Stimulated activated CD8-positive, alpha-beta memory T cell treated with anti-CD3 and anti-CD28 coated beads, Interleukin-7, amount 100 ng/mL, for 24 hours (primary cell): ENCODE data around the gene IL15RA.

Source experiments
- DNase-seq: peaks from one replicate; pipeline ENCODE4 v3.0.0-alpha.2; 2020; ENCODE audit warnings: low read depth

Gene IL15RA

GRCh38 chr10:5977471-5978229, at the start of gene IL15RA:
Gene IL15RA, minus strand, starts transcription at chr10:5977543. Its CDS starts 51 bp downstream, at chr10:5977492.
- peak; percentile 77 for DNase-seq

GRCh38 chr10:6025683-6026255, 48.4 kb upstream of the IL15RA start:
- no peak for DNase-seq

GRCh38 chr10:6024334-6024682, 47.0 kb upstream of the IL15RA start:
- no peak for DNase-seq

GRCh38 chr10:6023661-6024333, 46.5 kb upstream of the IL15RA start:
- DNase-seq, result no peak

- no peak for DNase-seq
These were observed 45.3 kb upstream of the IL15RA start for GRCh38 chr10:6022660-6023059.

GRCh38 chr10:6020826-6021225, 43.5 kb upstream of the IL15RA start:
- DNase-seq, result no peak

- no peak for DNase-seq
These were observed 42.5 kb upstream of the IL15RA start for GRCh38 chr10:6019796-6020195.

- no peak for DNase-seq
These were observed 41.9 kb upstream of the IL15RA start for GRCh38 chr10:6019010-6019782.

GRCh38 chr10:6018422-6018821, 41.1 kb upstream of the IL15RA start:
- no peak for DNase-seq

GRCh38 chr10:6017781-6018354, 40.5 kb upstream of the IL15RA start:
- no peak for DNase-seq

GRCh38 chr10:6014241-6014761, 37.0 kb upstream of the IL15RA start:
- no peak for DNase-seq

GRCh38 chr10:6013413-6014192, 36.3 kb upstream of the IL15RA start:
- DNase-seq, result no peak

GRCh38 chr10:6012121-6012905, 35.0 kb upstream of the IL15RA start:
- DNase-seq, result no peak

- DNase-seq, result no peak
These were observed 34.2 kb upstream of the IL15RA start for GRCh38 chr10:6011558-6011957.

GRCh38 chr10:6010569-6010968, 33.2 kb upstream of the IL15RA start:
- no peak for DNase-seq

GRCh38 chr10:6009961-6010360, 32.6 kb upstream of the IL15RA start:
- DNase-seq, result no peak

GRCh38 chr10:6009150-6009549, 31.8 kb upstream of the IL15RA start:
- no peak for DNase-seq

GRCh38 chr10:6008497-6009142, 31.3 kb upstream of the IL15RA start:
- DNase-seq, result no peak

- no peak for DNase-seq
These were observed 29.6 kb upstream of the IL15RA start for GRCh38 chr10:6006991-6007390.

GRCh38 chr10:6006546-6006945, 29.2 kb upstream of the IL15RA start:
- no peak for DNase-seq
